Activated CD4-positive, alpha-beta T cell treated with anti-CD3 and anti-CD28 coated beads for 48 hours (primary cell): Measurements from ENCODE around the gene SGPL1.

Source experiments
- DNase-seq: peaks from one replicate; pipeline ENCODE4 v3.0.0-alpha.2; 2020

Gene SGPL1

DNA sequence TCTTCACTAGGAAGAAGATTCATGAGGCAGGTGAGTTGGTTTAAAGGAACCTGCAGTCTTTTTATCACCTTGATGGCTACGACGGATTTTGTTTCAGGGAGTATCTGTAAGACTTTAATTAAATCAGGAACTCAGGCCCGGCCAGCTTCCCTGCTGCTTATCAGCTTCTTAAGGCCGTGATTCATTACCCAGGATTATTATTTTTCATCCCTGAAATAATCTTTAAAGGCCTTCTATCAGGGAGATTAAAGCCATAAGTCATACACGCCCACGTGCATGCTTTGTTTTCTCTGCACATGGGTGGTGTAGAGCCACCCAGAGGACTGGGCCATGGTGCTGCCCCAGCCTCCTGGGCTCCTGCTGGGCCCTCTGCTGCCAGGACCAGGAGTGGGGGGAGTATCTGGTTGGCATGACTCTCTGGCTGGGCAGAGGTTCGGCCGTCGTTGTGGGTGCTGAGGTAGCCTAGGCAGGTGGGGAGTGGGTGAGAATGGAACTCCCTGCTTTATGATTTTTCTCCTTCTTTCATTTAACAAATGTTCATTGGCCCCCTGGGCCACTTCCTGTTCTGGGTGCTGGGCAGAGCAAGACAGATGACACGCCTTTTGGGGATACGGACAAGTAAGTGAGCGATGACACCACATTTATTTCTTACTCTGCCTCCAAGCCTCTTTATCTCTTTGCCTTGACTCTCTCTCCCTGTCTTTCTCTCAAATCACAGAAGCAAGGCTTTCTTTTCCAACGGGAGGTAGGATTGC lies 111.6 kb downstream of the SGPL1 start:
- no peak for DNase-seq

GRCh38 chr10:70928140-70928539 lies 112.4 kb downstream of the SGPL1 start:
- DNase-seq: no peak

GRCh38 chr10:70930263-70931000 lies 114.7 kb downstream of the SGPL1 start:
- no peak for DNase-seq
